HepG2 (cell line): ENCODE data around the gene NTN4. TPM values are rescaled to one million over a fixed set of nuclear protein-coding genes. Genes with fewer than 3 reads are reported as not detected.

ENCODE experiments used
- ATAC-seq: fragments of 200-7000 bp; cut with Tn5 transposase; 3 replicates; pipeline ENCODE4 v1.9.1; 2020; ENCODE audit warnings: mild to moderate bottlenecking, moderate library complexity
- BruUV-seq: library from RNA; stranded (reverse); fragments of 400-500 nt; replicated peaks from 2 replicates; lab custom pipeline; 2021; lab: Mats Ljungman, UMichigan
- CTCF ChIA-PET: fragments of 300-600 bp; formaldehyde crosslinking; extraction: SDS; loops from one replicate; lab custom pipeline; 2021; ENCODE audit warnings: low total read pairs, inconsistent platforms, low intra/inter-chr PET ratio; lab: Yijun Ruan, JAX
- POLR2A ChIA-PET: fragments of 350-600 bp; sonication (Branson Sonifier 250); formaldehyde crosslinking; loops from one replicate; lab custom pipeline; 2020; ENCODE audit warnings: antibody characterized with exemption, inconsistent platforms; lab: Yijun Ruan, JAX
- DNase-seq: peaks from one replicate; pipeline ENCODE4 v3.0.0-alpha.2; 2015; ENCODE audit warnings: low spot score
- FAIRE-seq: peaks from 3 replicates; lab custom pipeline; 2011; peaks lifted over from hg19 to GRCh38; lab: Jason Lieb, UNC
- H2AFZ ChIP-seq: one replicate; pipeline ENCODE4 v1.6.1; 2011; ENCODE audit warnings: low read length, inconsistent platforms
- H3K27ac ChIP-seq: fragments of 300-600 bp; 3 replicates; pipeline ENCODE4 v1.8.0; 2011; ENCODE audit warnings: mixed run types, mild to moderate bottlenecking, mixed read lengths, low read length, inconsistent platforms; ENCODE audit not compliant: insufficient read depth; ENCODE audit errors: extremely low read length
- H3K27me3 ChIP-seq, 2 experiments: fragments of 200-600 bp in 1 of 2; 2 replicates in 1 of 2; 3 replicates in 1 of 2; pipeline versions ENCODE4 v1.6.0 to v1.8.0; 2011; ENCODE audit warnings: low read length in 2 of 2, mild to moderate bottlenecking in 2 of 2, moderate library complexity in 2 of 2, inconsistent platforms in 1 of 2; ENCODE audit not compliant: insufficient read depth in 2 of 2, control insufficient read depth in 1 of 2
- H3K36me3 ChIP-seq, 2 experiments: fragments of 200-600 bp in 1 of 2; replicated peaks in 1 of 2; 2 replicates in 1 of 2; 3 replicates in 1 of 2; pipeline versions ENCODE4 v1.5.1 to v1.8.0; 2011; ENCODE audit warnings: low read length in 2 of 2, inconsistent platforms in 1 of 2; ENCODE audit not compliant: insufficient read depth in 2 of 2, control insufficient read depth in 1 of 2
- H3K4me1 ChIP-seq: 2 replicates; pipeline ENCODE4 v1.5.1; 2012; ENCODE audit warnings: low read length, inconsistent platforms; ENCODE audit not compliant: insufficient read depth
- H3K4me2 ChIP-seq: 2 replicates; pipeline ENCODE4 v1.6.0; 2011; ENCODE audit warnings: low read depth, low read length, inconsistent platforms
- H3K4me3 ChIP-seq, 3 experiments: fragments of 200-600 bp in 1 of 3; sonication (generic), shearing (Covaris generic) in 1 of 3; replicated peaks in 1 of 3; 2 replicates each; pipeline ENCODE4 v1.5.1; 2011 to 2016; ENCODE audit warnings: low read length in 3 of 3, inconsistent platforms in 2 of 3, low read depth in 2 of 3, mild to moderate bottlenecking in 2 of 3, control low read depth in 1 of 3, mixed read lengths in 1 of 3; ENCODE audit not compliant: insufficient read depth in 1 of 3
- H3K79me2 ChIP-seq: one replicate; pipeline ENCODE4 v1.6.1; 2011; ENCODE audit warnings: low read length, inconsistent platforms; ENCODE audit not compliant: insufficient read depth
- H3K9ac ChIP-seq: 2 replicates; pipeline ENCODE4 v1.6.0; 2011; ENCODE audit warnings: mild to moderate bottlenecking, low read depth, low read length, inconsistent platforms; ENCODE audit not compliant: insufficient read depth
- H3K9me3 ChIP-seq: 2 replicates; pipeline ENCODE4 v1.5.1; 2012; ENCODE audit warnings: mild to moderate bottlenecking, low read length
- H4K20me1 ChIP-seq: 2 replicates; pipeline ENCODE4 v1.6.0; 2011; ENCODE audit warnings: inconsistent platforms, mild to moderate bottlenecking, low read length, moderate library complexity; ENCODE audit not compliant: insufficient read depth
- PHF20 ChIP-seq: sonication (generic); formaldehyde crosslinking; IDR thresholded peaks from 2 replicates; pipeline ENCODE4 v1.5.0; 2020; ENCODE audit warnings: mild to moderate bottlenecking, missing genetic modification reagents
- TBL1XR1 ChIP-seq: fragments of 150-350 bp; IDR thresholded peaks from 2 replicates; pipeline ENCODE4 v1.6.1; 2014; ENCODE audit warnings: borderline replicate concordance, low read length; ENCODE audit not compliant: partially characterized antibody
- ZFP1 ChIP-seq: IDR thresholded peaks from 2 replicates; pipeline ENCODE4 v1.6.1; 2016
- ZMYM4 ChIP-seq: sonication (generic); formaldehyde crosslinking; IDR thresholded peaks from 2 replicates; pipeline ENCODE4 v1.8.1; 2023; ENCODE audit warnings: mild to moderate bottlenecking, missing genetic modification reagents
- ZNF460 ChIP-seq: sonication (generic); formaldehyde crosslinking; IDR thresholded peaks from 2 replicates; pipeline ENCODE4 v1.5.1; 2020; ENCODE audit warnings: missing genetic modification reagents, mild to moderate bottlenecking, borderline replicate concordance
- WGBS: methylation state at CpG from one replicate; pipeline ENCODE4 v1.1.6; 2017; ENCODE audit warnings: low lambda C conversion rate; 5-methylcytosine and 5-hydroxymethylcytosine counted together
- in situ Hi-C: cut with HindIII; loops from 2 replicates; pipeline ENCODE4 v1.10.0; 2017; ENCODE audit warnings: low pct_unique_long_range_greater_than_20kb; ENCODE audit not compliant: extremely low pct_ligation_motif_present
- intact Hi-C: fragments of 100-400 bp; cut with micrococcal nuclease; formaldehyde crosslinking; loops from one replicate; pipeline ENCODE4 v1.10.0; 2022; ENCODE audit not compliant: unreplicated experiment
- polyA plus RNA-seq, 8 experiments: library from polyadenylated mRNA; depleted of rRNA in 3 of 8; stranded (reverse) in 7 of 8; unstranded in 1 of 8; fragments of >200 nt; fragmentation: Illumina TruSeq in 4 of 8; extraction: Trizol in 4 of 8; gene quantifications; 2 replicates each; pipeline versions ENCODE4 v1.2.1 to v1.2.3, GENCODE V29; 2011 to 2016; ENCODE audit warnings: low read depth in 4 of 8, missing spikeins in 1 of 8, mixed read lengths in 1 of 8; ENCODE audit not compliant: insufficient read depth in 1 of 8
- total RNA-seq, 5 experiments: library from RNA; depleted of rRNA; stranded (reverse); fragments of >200 nt; fragmentation: Illumina TruSeq; extraction: Trizol; gene quantifications; 2 replicates each; pipeline ENCODE4 v1.2.3, GENCODE V29; 2016; ENCODE audit warnings: low read depth in 1 of 5
- TF ChIP-seq, protein P1 (sequence below): sonication (generic); formaldehyde crosslinking; IDR thresholded peaks from 2 replicates; pipeline ENCODE4 v1.4.0; 2020; ENCODE audit warnings: missing genetic modification reagents
- TF ChIP-seq, protein P2 (sequence below): IDR thresholded peaks from 2 replicates; pipeline ENCODE4 v1.4.0; 2020; ENCODE audit warnings: mild to moderate bottlenecking, missing genetic modification reagents

The NTN4 gene
- total and polyA plus RNA-seq, 2 of the 13 experiments (the other 11 are each of a cell fraction or from before 2014, with no cell fraction given): 7.8 to 11.5 TPM

DNA sequence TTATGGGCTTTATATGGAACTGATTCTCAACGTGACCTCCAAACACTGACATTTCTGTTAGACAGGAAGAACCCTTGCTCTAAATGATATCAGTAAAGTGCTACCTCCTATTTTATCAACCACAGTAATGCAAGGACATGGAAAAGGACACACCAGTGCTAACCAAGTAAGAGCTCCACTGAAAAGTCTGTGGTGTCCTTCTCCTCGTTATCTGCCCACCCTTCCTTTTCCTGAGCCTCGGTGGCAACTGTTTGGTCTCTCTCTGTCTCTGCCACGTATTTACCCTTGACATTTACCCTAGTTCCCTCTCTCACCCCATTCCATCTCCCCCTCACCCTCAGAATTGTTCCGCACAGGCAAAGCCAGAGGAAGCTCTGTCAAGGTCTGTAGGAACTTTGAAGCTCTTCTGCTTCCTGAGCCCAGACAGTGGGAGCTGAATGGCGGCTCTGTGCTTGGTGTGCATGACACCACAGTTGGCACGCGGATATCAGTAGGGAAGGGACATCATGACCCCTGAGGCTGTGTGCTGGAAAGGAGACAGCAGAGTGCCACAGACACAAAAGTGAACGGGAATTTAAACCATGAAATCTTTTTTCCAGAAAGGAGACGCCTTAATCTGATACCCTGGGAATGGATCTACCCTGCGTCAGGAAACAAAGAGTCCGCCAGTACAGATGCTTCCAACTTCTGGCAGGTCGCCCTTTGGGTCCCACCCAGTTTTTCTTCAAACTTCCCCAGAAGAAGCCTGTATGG is 50.8 kb downstream of the NTN4 start:
- no peak overlapping the region for H2AFZ ChIP-seq
- POLR2A ChIA-PET: interaction anchor here (2.2 kb wide), 1 partner anchor 48 kb away, joined by 7 read pairs; no protein-coding TSS in a partner anchor
- WGBS: 93% methylated on average over 13 of the region's 13 CpGs
- no peaks in the 10 kb centered on the region for H4K20me1 ChIP-seq
- FAIRE-seq (no peak), ATAC-seq (no peak), DNase-seq (no peak)
- H3K27ac ChIP-seq: no peak overlapping the region
- no peak overlapping the region for H3K4me2 ChIP-seq
- intact Hi-C loops (loop anchor here (2.0 kb wide), 1 partner anchor 57 kb away; no protein-coding TSS in a partner anchor), in situ Hi-C loops (no loop called here)
- TF ChIP-seq ZNF460 (CRISPR knock-in tag) (no peak), ZFP1 (no peak)
- TF ChIP-seq, protein P1, sequence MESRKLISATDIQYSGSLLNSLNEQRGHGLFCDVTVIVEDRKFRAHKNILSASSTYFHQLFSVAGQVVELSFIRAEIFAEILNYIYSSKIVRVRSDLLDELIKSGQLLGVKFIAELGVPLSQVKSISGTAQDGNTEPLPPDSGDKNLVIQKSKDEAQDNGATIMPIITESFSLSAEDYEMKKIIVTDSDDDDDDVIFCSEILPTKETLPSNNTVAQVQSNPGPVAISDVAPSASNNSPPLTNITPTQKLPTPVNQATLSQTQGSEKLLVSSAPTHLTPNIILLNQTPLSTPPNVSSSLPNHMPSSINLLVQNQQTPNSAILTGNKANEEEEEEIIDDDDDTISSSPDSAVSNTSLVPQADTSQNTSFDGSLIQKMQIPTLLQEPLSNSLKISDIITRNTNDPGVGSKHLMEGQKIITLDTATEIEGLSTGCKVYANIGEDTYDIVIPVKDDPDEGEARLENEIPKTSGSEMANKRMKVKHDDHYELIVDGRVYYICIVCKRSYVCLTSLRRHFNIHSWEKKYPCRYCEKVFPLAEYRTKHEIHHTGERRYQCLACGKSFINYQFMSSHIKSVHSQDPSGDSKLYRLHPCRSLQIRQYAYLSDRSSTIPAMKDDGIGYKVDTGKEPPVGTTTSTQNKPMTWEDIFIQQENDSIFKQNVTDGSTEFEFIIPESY (CRISPR knock-in tag): peak; percentile 88
- no TSS peak for BruUV-seq
- H3K4me3 ChIP-seq: no peak overlapping the region
- peaks cover 57% of the 10 kb centered on the region for H3K4me1 ChIP-seq
- H3K79me2 ChIP-seq: no peaks in the 10 kb centered on the region
- H3K9ac ChIP-seq: no peak overlapping the region
- no peaks in the 10 kb centered on the region for H3K9me3 ChIP-seq
- no peaks in the 10 kb centered on the region for H3K36me3 ChIP-seq
- CTCF ChIA-PET: no interaction called here
- no peaks in the 10 kb centered on the region for H3K27me3 ChIP-seq

DNA sequence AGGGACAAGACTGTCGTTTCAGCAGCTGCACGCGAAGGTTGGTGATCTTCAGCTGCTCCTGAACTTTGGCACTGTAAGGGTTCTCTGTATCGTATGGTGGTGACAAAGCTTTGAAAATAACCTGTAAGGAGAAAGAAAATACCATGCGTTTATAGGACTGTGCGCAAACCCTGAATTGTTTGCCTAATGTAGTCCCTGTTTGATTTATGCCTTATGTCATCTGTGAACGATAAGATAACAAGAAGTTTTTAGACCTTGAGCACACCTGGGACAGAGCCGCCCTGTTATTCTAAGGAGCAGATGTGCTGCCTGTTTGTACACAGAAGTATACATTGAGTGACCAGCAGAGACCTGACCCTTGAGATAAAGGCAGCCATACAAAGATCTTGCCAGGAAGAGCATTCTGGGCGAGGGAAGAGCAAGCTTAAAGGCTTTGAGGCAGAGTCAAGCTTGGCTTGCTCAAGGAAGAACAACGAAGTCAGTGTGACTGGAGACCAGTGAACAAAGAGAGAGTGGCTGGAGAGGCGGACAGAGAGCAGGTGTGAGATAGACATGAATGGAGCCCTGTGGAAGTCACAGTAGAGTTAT is 52.4 kb downstream of the NTN4 start:
- intact Hi-C loops: loop anchor here (2.0 kb wide), 1 partner anchor 59 kb away; no protein-coding TSS in a partner anchor
- Histone ChIP-seq H4K20me1 (no peaks in the 10 kb centered on the region), H3K4me3 (peak overlapping the region in 1 of 3 experiments; percentile 38; a peak in 1 of 6 replicates), H2AFZ (peak overlapping the region; percentile 73), H3K79me2 (no peaks in the 10 kb centered on the region), H3K9ac (peak overlapping the region; percentile 31), H3K27me3 (no peaks in the 10 kb centered on the region), H3K36me3 (no peaks in the 10 kb centered on the region; a peak in 1 of 5 replicates), H3K4me2 (peak overlapping the region; percentile 69), H3K27ac (peak overlapping the region; percentile 68), H3K9me3 (no peaks in the 10 kb centered on the region), H3K4me1 (peaks cover 49% of the 10 kb centered on the region)
- FAIRE-seq (peak; percentile 87), DNase-seq (peak; percentile 84), ATAC-seq (peak; percentile 92)
- CTCF ChIA-PET: no interaction called here
- in situ Hi-C loops: no loop called here
- POLR2A ChIA-PET: interaction anchor here (1.0 to 2.2 kb wide), 7 partner anchors 9 to 122 kb away, joined by 3 to 8 read pairs (median 3); no protein-coding TSS in a partner anchor
- BruUV-seq: no TSS peak
- 2% methylated on average over 11 of the region's 11 CpGs for WGBS
- TF ChIP-seq ZMYM4 (CRISPR knock-in tag) (peak; percentile 79), PHF20 (CRISPR knock-in tag) (no peak), TBL1XR1 (no peak)
- TF ChIP-seq, protein P2, sequence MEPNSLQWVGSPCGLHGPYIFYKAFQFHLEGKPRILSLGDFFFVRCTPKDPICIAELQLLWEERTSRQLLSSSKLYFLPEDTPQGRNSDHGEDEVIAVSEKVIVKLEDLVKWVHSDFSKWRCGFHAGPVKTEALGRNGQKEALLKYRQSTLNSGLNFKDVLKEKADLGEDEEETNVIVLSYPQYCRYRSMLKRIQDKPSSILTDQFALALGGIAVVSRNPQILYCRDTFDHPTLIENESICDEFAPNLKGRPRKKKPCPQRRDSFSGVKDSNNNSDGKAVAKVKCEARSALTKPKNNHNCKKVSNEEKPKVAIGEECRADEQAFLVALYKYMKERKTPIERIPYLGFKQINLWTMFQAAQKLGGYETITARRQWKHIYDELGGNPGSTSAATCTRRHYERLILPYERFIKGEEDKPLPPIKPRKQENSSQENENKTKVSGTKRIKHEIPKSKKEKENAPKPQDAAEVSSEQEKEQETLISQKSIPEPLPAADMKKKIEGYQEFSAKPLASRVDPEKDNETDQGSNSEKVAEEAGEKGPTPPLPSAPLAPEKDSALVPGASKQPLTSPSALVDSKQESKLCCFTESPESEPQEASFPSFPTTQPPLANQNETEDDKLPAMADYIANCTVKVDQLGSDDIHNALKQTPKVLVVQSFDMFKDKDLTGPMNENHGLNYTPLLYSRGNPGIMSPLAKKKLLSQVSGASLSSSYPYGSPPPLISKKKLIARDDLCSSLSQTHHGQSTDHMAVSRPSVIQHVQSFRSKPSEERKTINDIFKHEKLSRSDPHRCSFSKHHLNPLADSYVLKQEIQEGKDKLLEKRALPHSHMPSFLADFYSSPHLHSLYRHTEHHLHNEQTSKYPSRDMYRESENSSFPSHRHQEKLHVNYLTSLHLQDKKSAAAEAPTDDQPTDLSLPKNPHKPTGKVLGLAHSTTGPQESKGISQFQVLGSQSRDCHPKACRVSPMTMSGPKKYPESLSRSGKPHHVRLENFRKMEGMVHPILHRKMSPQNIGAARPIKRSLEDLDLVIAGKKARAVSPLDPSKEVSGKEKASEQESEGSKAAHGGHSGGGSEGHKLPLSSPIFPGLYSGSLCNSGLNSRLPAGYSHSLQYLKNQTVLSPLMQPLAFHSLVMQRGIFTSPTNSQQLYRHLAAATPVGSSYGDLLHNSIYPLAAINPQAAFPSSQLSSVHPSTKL (CRISPR knock-in tag): peak; percentile 86
